Suprapubic skin (tissue), 4 donors: ENCODE results near the gene MYH10. TPM values are rescaled to one million over a fixed set of nuclear protein-coding genes. Genes with fewer than 3 reads are reported as not detected.

Experiments
- DNase-seq, 2 donors: peaks; one replicate each; pipeline ENCODE4 v3.0.0-alpha.2; 2019; ENCODE audit warnings: low spot score in 2 of 2
- H3K27ac ChIP-seq: fragments of 200-600 bp; sonication (generic); one replicate; pipeline ENCODE4 v1.5.1; 2019
- H3K27me3 ChIP-seq: fragments of 200-600 bp; sonication (generic); one replicate; pipeline ENCODE4 v1.5.1; 2019
- H3K36me3 ChIP-seq: fragments of 200-600 bp; sonication (generic); one replicate; pipeline ENCODE4 v1.5.1; 2019
- H3K4me1 ChIP-seq: fragments of 200-600 bp; sonication (generic); one replicate; pipeline ENCODE4 v1.5.1; 2019
- H3K4me3 ChIP-seq: fragments of 200-600 bp; sonication (generic); one replicate; pipeline ENCODE4 v1.5.1; 2019; ENCODE audit warnings: mild to moderate bottlenecking
- H3K9me3 ChIP-seq: fragments of 200-600 bp; sonication (generic); one replicate; pipeline ENCODE4 v1.5.1; 2019
- EP300 ChIP-seq: sonication (generic); formaldehyde crosslinking; IDR thresholded peaks from one replicate; pipeline ENCODE4 v1.6.1; 2017; ENCODE audit warnings: antibody characterized with exemption
- POLR2A ChIP-seq, 2 donors: fragments of 450-650 bp; IDR thresholded peaks; one replicate each; pipeline ENCODE4 v1.6.1; 2017; ENCODE audit warnings: antibody characterized with exemption in 2 of 2, mild to moderate bottlenecking in 2 of 2, moderate library complexity in 2 of 2
- POLR2AphosphoS5 ChIP-seq, 3 donors: sonication (generic); formaldehyde crosslinking; IDR thresholded peaks; one replicate each; pipeline ENCODE4 v1.6.1; 2017; ENCODE audit warnings: antibody characterized with exemption in 3 of 3
- WGBS: methylation state at CpG from one replicate; pipeline ENCODE4 v1.1.5; 2018; 5-methylcytosine and 5-hydroxymethylcytosine counted together
- total RNA-seq, 4 donors: library from RNA; depleted of rRNA; stranded (reverse); fragments of >200 nt; gene quantifications; one replicate each; pipeline ENCODE4 v1.1.0, GENCODE V29; 2016
- TF ChIP-seq, protein P1 (sequence below), 2 donors: fragments of 200-600 bp in 1 of 2; fragments of 450-650 bp in 1 of 2; sonication (generic) in 1 of 2; IDR thresholded peaks; one replicate each; pipeline ENCODE4 v1.5.1; 2016 to 2019; ENCODE audit warnings: antibody characterized with exemption in 2 of 2, mild to moderate bottlenecking in 1 of 2, moderate library complexity in 1 of 2

MYH10 gene
- total RNA-seq, 4 donors from 2014 or later: 9.5 to 18.3 (median 13.2) TPM

DNA sequence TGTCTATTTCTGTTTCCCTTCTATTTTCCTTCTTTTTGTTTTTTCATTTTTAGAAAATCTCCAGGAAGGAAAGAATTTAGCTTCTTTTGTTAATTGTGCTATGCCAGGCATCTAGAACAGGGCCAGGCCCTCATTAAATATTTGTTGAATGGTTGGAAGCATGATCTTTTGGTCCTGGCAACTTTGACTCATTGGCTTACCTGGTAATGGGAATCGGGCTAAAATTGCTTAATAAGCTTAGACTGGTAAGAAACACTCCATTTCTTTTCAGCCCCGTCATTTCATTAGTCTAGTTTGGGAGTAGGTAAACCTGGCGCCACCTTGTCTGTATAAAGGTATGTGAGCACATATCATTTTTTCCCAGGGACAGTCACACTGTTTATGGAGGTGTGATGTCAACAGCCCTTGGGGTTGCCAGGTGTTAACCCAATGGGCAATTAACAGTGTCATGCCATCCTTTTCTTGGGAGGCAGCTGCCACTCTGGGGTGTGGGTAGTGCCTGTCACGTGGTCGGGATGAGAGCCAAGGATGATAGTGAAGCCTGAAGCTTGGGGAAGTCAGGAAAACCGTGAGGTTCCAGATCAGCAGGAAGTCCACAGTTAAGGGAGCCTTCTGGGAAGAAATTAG is 204.3 kb downstream of the MYH10 start:
- H3K27me3 ChIP-seq: no peaks in the 10 kb centered on the region
- no peaks in the 10 kb centered on the region for H3K36me3 ChIP-seq
- H3K9me3 ChIP-seq: no peaks in the 10 kb centered on the region
- 60% methylated on average over 6 of the region's 6 CpGs for WGBS
- H3K27ac ChIP-seq: peak overlapping the region; percentile 68
- TF ChIP-seq POLR2AphosphoS5 (IDR thresholded peaks at IDR 0.05) (no peak), POLR2A (IDR thresholded peaks at IDR 0.05) (no peak), EP300 (no peak)
- TF ChIP-seq, protein P1, sequence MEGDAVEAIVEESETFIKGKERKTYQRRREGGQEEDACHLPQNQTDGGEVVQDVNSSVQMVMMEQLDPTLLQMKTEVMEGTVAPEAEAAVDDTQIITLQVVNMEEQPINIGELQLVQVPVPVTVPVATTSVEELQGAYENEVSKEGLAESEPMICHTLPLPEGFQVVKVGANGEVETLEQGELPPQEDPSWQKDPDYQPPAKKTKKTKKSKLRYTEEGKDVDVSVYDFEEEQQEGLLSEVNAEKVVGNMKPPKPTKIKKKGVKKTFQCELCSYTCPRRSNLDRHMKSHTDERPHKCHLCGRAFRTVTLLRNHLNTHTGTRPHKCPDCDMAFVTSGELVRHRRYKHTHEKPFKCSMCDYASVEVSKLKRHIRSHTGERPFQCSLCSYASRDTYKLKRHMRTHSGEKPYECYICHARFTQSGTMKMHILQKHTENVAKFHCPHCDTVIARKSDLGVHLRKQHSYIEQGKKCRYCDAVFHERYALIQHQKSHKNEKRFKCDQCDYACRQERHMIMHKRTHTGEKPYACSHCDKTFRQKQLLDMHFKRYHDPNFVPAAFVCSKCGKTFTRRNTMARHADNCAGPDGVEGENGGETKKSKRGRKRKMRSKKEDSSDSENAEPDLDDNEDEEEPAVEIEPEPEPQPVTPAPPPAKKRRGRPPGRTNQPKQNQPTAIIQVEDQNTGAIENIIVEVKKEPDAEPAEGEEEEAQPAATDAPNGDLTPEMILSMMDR (IDR thresholded peaks at IDR 0.05): no peak
- H3K4me3 ChIP-seq: no peak overlapping the region
- DNase-seq: no peak
- peaks cover 10% of the 10 kb centered on the region for H3K4me1 ChIP-seq

Other genes with a start within 250 kb of the MYH10 start
- gene RPL26, start 247.5 kb downstream of the MYH10 start, total RNA-seq: 1,000 to 10,000 TPM; 2,419 to 4,673 (median 3,203) TPM
- 10 to 100 TPM in 2 of 4 donors, 1 to 10 TPM in 2; 4.1 to 17.5 (median 8.2) TPM for gene RNF222, start 232.9 kb downstream of the MYH10 start, total RNA-seq
- gene NDEL1, start 194.8 kb downstream of the MYH10 start, total RNA-seq: 100 to 1,000 TPM; 172 to 237 (median 230) TPM
- gene CCDC42, start 114.1 kb upstream of the MYH10 start, total RNA-seq: not detected
- gene SPDYE4, start 127.8 kb upstream of the MYH10 start, total RNA-seq: not detected
- 1 to 10 TPM in 1 of 4 donors, under 1 TPM in 3; 0.26 to 1.0 (median 0.65) TPM for gene MFSD6L, start 168.6 kb upstream of the MYH10 start, total RNA-seq
- 1 to 10 TPM in 3 of 4 donors, under 1 TPM in 1; 0.30 to 5.1 (median 1.5) TPM for gene PIK3R6, start 236.9 kb upstream of the MYH10 start, total RNA-seq